Measurements from ENCODE around the gene CISD3. TPM values are rescaled to one million over a fixed set of nuclear protein-coding genes. Genes with fewer than 3 reads are reported as not detected.

CISD3 gene
- total and polyA plus RNA-seq, 4 donors = 4.5 to 152 (median 37.3) TPM

GRCh38 chr17:38762231-38762630, 32.1 kb downstream of the CISD3 start:
- no peak for DNase-seq (ENCODE audit: low spot score)
- peaks cover 29 to 72% (median 50%) of the 10 kb centered on the region in 4 donors for H3K36me3 ChIP-seq (ENCODE audit: control insufficient read depth in 4 of 4, insufficient read depth in 3 of 4, low read depth in 1 of 4, low read length in 3 of 4)
- no peak overlapping the region for H3K4me3 ChIP-seq (ENCODE audit: low read depth in 1 of 3, low read length in 3 of 3)
- TF ChIP-seq HNF4A (conservative IDR thresholded peaks at IDR 0.05) (no peak), SP1 (IDR thresholded peaks at IDR 0.05) (no peak)
- no peak overlapping the region for H3K27ac ChIP-seq (ENCODE audit: low read depth in 1 of 2, low read length in 2 of 2)
- WGBS = 71% methylated on average over 3 of the region's 3 CpGs
- H3K4me1 ChIP-seq (ENCODE audit: control insufficient read depth in 4 of 4, insufficient read depth in 4 of 4, low read length in 3 of 4) = peaks cover 0 to 2% (median 0%) of the 10 kb centered on the region in 4 donors
- no peaks in the 10 kb centered on the region for H3K9me3 ChIP-seq (ENCODE audit: control insufficient read depth in 4 of 4, low read length in 3 of 4)
- H3K27me3 ChIP-seq (ENCODE audit: control insufficient read depth in 4 of 4, insufficient read depth in 4 of 4, low read length in 3 of 4) = no peaks in the 10 kb centered on the region
- no peak overlapping the region for H3K9ac ChIP-seq (ENCODE audit: low read depth in 1 of 2, low read length in 2 of 2)

- Histone ChIP-seq H3K9me3 (ENCODE audit: control insufficient read depth in 4 of 4, low read length in 3 of 4) (no peaks in the 10 kb centered on the region), H3K4me3 (ENCODE audit: low read depth in 1 of 3, low read length in 3 of 3) (no peak overlapping the region), H3K4me1 (ENCODE audit: control insufficient read depth in 4 of 4, insufficient read depth in 4 of 4, low read length in 3 of 4) (peaks cover 0 to 2% (median 0%) of the 10 kb centered on the region in 4 donors), H3K27me3 (ENCODE audit: control insufficient read depth in 4 of 4, insufficient read depth in 4 of 4, low read length in 3 of 4) (no peaks in the 10 kb centered on the region), H3K9ac (ENCODE audit: low read depth in 1 of 2, low read length in 2 of 2) (no peak overlapping the region), H3K27ac (ENCODE audit: low read depth in 1 of 2, low read length in 2 of 2) (no peak overlapping the region), H3K36me3 (ENCODE audit: control insufficient read depth in 4 of 4, insufficient read depth in 3 of 4, low read depth in 1 of 4, low read length in 3 of 4) (peaks cover 29 to 86% (median 49%) of the 10 kb centered on the region in 4 donors)
- 92% methylated on average over 5 of the region's 5 CpGs for WGBS
- TF ChIP-seq RAD21 (IDR thresholded peaks at IDR 0.05) = no peak
- TF ChIP-seq ATF3 (IDR thresholded peaks at IDR 0.05) = no peak
- TF ChIP-seq RXRA (IDR thresholded peaks at IDR 0.05) = no peak
- TF ChIP-seq FOXA2 (IDR thresholded peaks at IDR 0.05) = no peak
- TF ChIP-seq ZBTB33 (IDR thresholded peaks at IDR 0.05) = no peak
- TF ChIP-seq SP1 (IDR thresholded peaks at IDR 0.05) = no peak
- no peak for TF ChIP-seq YY1 (IDR thresholded peaks at IDR 0.05)
- TF ChIP-seq HNF4G (IDR thresholded peaks at IDR 0.05) = no peak
- TF ChIP-seq MAX (IDR thresholded peaks at IDR 0.05) = no peak
- TF ChIP-seq HNF4A (conservative IDR thresholded peaks at IDR 0.05) = no peak
- no peak for TF ChIP-seq GABPA (IDR thresholded peaks at IDR 0.05 in 1 of 2, conservative IDR thresholded peaks at IDR 0.05 in 1 of 2)
- no peak for TF ChIP-seq REST (IDR thresholded peaks at IDR 0.05)
- no peak for TF ChIP-seq JUND (IDR thresholded peaks at IDR 0.05)
- TF ChIP-seq CTCF (IDR thresholded peaks at IDR 0.05; ENCODE audit: low read depth, low read length, missing input control) = no peak
- no peak for TF ChIP-seq EGR1 (IDR thresholded peaks at IDR 0.05; ENCODE audit: low read depth in 2 of 2)
- TF ChIP-seq TAF1 (conservative IDR thresholded peaks at IDR 0.05) = no peak
- TF ChIP-seq FOXA1 (IDR thresholded peaks at IDR 0.05) = no peak
- DNase-seq (ENCODE audit: low spot score) = no peak
Observed at GRCh38 chr17:38766341-38766740, 36.2 kb downstream of the CISD3 start.

Measured in liver (tissue), 9 donors.